GM18499 (cell line): ENCODE results near the gene ZNF724.
"Not testable (repeated sequence)": the region's sequence is repeated elsewhere in the genome, so short reads cannot be mapped to it uniquely, and the experiment has no call there.

Source experiments
- ATAC-seq: cut with Tn5 transposase; IDR thresholded peaks from one replicate; pipeline ENCODE4 v1.9.1; 2021; ENCODE audit warnings: moderate number of reproducible peaks; ENCODE audit not compliant: insufficient read depth, unreplicated experiment

Gene ZNF724

GRCh38 chr19:23254141-23254910, 4.1 kb upstream of the ZNF724 start:
- ATAC-seq, result no peak

DNA sequence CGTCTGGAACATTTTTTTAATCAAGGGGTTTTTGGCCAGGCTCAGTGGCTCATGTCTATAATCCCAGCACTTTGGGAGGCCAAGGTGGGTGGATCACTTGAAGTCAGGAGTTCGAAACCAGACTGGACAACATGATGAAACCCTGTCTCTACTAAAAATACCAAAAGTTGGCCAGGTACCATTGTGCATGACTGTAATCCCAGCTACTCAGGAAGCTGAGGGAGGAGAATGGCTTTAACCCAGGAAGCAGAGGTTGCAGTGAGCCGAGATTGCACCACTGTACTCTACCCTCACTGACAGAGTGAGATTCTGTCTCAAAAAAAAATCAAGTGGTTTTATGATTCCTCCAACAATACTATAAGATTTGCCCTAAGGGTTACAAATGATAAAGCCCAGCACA, 3.1 kb upstream of the ZNF724 start:
- not testable (repeated sequence) for ATAC-seq

DNA sequence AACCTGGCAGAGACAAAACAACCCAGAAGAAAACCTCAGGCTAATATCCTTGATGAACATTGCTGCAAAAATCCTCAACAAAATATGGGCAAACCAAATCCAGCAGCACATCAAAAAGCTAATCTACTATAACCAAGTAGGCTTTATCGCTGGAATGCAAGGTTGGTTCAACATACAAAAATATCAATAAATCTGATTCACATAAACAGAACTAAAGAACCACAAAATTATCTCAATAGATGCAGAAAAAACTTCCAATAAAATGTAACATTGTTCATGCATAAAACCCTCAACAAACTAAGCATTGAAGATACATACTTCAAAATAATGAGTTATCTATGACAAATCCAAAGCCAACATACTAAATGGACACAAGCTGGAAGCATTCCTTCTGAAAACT, 8.8 kb downstream of the ZNF724 start:
- no peak for ATAC-seq

DNA sequence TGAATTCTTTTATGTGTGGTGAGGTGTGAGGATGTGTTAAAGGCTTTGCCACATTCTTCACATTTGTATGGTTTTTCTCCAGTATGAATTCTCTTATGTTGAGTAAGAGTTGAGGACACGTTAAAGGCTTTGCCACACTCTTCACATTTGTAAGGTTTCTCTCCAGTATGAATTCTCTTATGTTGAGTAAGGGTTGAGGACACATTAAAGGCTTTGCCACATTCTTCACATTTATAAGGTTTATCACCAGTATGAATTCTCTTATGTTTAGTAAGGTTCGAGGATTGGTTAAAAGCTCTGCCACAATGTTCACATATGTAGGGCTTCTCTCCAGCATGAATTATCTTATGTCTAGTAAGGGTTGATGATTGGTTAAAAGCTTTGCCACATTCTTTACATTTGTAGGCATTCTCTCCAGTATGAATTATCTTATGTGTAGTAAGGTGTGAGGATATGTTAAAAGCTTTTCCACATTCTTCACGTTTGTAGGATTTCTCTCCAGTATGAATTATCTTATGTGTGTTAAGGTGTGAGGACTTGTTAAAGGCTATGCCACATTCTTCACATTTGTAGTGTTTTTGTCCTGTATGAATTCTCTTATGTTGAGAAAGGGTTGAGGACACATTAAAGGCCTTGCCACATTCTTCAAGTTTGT, 27.1 kb downstream of the ZNF724 start:
- ATAC-seq, result no peak

DNA sequence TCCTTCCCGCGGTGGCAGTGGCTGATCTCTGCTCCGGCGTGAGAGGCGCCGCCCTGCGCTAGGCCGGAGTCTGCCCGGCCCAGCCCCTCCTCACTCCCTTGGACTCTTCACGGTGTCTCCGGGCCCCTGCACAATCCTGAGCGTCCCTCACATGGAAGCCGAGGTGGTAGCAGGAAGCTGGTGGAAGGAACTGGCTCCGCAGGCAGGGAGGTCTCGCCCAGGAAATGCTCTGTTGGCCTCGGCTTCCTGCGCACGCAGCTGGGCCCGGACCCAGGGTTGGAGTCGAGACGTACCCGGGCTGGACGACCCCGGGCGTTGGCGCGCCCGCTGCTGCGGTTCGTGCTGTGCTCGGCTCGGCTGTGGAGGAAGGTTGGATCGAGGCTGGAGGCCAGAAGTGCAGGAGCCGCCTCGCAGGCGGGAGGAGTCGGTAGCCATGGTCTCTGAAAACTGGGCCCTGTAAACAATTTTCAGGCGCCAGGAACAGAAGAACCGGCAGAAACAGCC, 46.3 kb downstream of the ZNF724 start:
- no peak for ATAC-seq

DNA sequence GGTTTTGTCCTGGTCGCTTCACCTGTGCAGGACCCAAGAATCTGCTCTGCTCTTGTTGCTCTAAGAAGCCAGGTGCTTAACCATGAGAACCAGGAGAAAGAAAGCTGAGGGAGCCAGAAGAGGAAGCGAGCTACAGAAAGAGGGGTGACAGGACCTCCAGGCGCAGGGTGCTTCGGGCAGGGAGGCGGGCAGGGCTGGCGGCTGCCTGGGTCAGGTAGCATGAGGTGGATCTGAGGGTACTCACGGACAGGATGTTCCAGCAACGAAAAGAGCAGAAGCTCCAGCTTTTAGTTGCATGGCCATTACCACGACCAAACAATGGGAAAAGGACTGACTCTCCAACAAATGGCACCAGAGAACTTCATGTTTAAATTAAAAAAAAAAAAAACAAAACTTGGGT, 59.9 kb downstream of the ZNF724 start:
- no peak for ATAC-seq

GRCh38 chr19:23183251-23183650, 66.9 kb downstream of the ZNF724 start:
- no peak for ATAC-seq
